GM19238 (cell line): ENCODE results near the gene TCF20.

Source experiments
- DNase-seq: peaks from one replicate; pipeline ENCODE4 v3.0.0; 2011; ENCODE audit warnings: low spot score; ENCODE audit not compliant: insufficient read length

The TCF20 gene

GRCh38 chr22:42300259-42301076 lies 30.0 kb upstream of the TCF20 start:
- DNase-seq = peak; percentile 78

- peak; percentile 49 for DNase-seq
These were observed 29.3 kb upstream of the TCF20 start for GRCh38 chr22:42299586-42300258.

GRCh38 chr22:42298746-42299145 lies 28.3 kb upstream of the TCF20 start:
- DNase-seq = no peak

GRCh38 chr22:42297778-42298177 lies 27.3 kb upstream of the TCF20 start:
- DNase-seq = no peak

GRCh38 chr22:42296883-42297282 lies 26.4 kb upstream of the TCF20 start:
- no peak for DNase-seq

GRCh38 chr22:42296381-42296853 lies 26.0 kb upstream of the TCF20 start:
- no peak for DNase-seq

GRCh38 chr22:42294034-42294985 lies 23.9 kb upstream of the TCF20 start:
- DNase-seq = no peak

GRCh38 chr22:42292732-42293520 lies 22.5 kb upstream of the TCF20 start:
- DNase-seq = no peak

GRCh38 chr22:42291287-42291686 lies 20.8 kb upstream of the TCF20 start:
- no peak for DNase-seq

- no peak for DNase-seq
These were observed 19.5 kb upstream of the TCF20 start for GRCh38 chr22:42289671-42290541.

GRCh38 chr22:42288791-42289190 lies 18.3 kb upstream of the TCF20 start:
- no peak for DNase-seq

- DNase-seq = no peak
These were observed 16.9 kb upstream of the TCF20 start for GRCh38 chr22:42287174-42287890.

GRCh38 chr22:42286205-42286604 lies 15.8 kb upstream of the TCF20 start:
- no peak for DNase-seq

GRCh38 chr22:42285604-42286003 lies 15.2 kb upstream of the TCF20 start:
- DNase-seq = no peak

GRCh38 chr22:42284643-42285181 lies 14.3 kb upstream of the TCF20 start:
- DNase-seq = no peak

GRCh38 chr22:42284202-42284591 lies 13.7 kb upstream of the TCF20 start:
- no peak for DNase-seq

GRCh38 chr22:42283278-42284201 lies 13.1 kb upstream of the TCF20 start:
- DNase-seq = no peak

GRCh38 chr22:42282943-42283277 lies 12.5 kb upstream of the TCF20 start:
- DNase-seq = no peak
